Mucosa of gallbladder (tissue), 1 donor: Measurements from ENCODE around the gene POLR2J. TPM values are rescaled to one million over a fixed set of nuclear protein-coding genes. Genes with fewer than 3 reads are reported as not detected.
A peak's percentile ranks its signal among the peaks of the same experiment; 100 is the strongest.
"Not testable (repeated sequence)": the region's sequence is repeated elsewhere in the genome, so short reads cannot be mapped to it uniquely, and the experiment has no call there.

Experiments used
- DNase-seq: peaks from one replicate; pipeline ENCODE4 v3.0.0-alpha.2; 2020; ENCODE audit warnings: low spot score
- total RNA-seq: library from RNA; stranded (reverse); gene quantifications from one replicate; pipeline ENCODE4 v1.2.1, GENCODE V29; 2021
- donor health status: DM: no; HTN: no; CAD: no.

Gene POLR2J
- total RNA-seq, 1 donor from 2014 or later = 43.6 TPM

GRCh38 chr7:102494473-102495149 lies 15.9 kb upstream of the POLR2J start:
- DNase-seq = not testable (repeated sequence)

DNA sequence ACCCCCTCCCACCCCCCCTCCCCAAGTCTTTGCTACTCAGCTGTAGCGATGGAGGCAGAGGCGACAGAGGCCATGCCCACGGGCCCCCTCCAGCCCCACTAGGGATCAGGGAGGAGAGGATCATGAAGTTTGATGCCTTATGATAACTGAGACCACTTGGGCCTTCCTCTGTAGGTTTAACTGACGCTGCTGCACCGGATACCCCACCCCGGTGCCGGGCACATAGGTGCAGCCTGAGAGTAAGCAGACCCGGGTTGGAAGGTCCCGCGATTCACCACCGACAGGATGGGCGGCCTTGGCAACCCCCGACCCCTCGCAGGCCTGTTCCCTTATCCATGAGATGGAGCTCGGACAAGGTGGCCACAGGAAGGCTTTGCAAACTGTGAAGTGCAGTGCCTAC lies 15.3 kb upstream of the POLR2J start:
- not testable (repeated sequence) for DNase-seq

- not testable (repeated sequence) for DNase-seq
Observed at GRCh38 chr7:102493220-102493935, 14.7 kb upstream of the POLR2J start.

- DNase-seq = peak; percentile 77
Observed at GRCh38 chr7:102490529-102491075, 11.9 kb upstream of the POLR2J start.

DNA sequence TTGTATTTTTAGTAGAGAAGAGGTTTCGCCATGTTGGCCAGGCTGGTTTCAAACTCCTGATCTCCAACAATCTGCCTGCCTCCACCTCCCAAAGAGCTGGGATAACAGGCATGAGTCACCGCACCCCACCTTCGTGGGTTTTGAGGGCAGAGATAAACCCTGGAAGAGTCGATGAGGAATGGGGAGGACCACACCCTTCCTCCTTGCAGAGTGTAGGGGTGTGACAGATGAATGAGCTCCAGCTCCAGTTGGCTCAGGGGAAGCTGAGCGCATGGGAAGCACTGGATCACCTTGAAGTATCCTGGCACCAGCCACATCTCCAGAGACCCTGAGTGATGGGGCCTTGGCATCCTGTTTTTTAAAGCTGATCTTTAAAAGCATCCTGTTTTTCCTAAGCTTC lies 5.6 kb upstream of the POLR2J start:
- not testable (repeated sequence) for DNase-seq

- DNase-seq = not testable (repeated sequence)
Observed at GRCh38 chr7:102481962-102482361, 3.2 kb upstream of the POLR2J start.

- peak; percentile 47 for DNase-seq
Observed at GRCh38 chr7:102479982-102480637, 1.4 kb upstream of the POLR2J start.

- not testable (repeated sequence) for DNase-seq
Observed at GRCh38 chr7:102479209-102479584, 475 bp upstream of the POLR2J start.

GRCh38 chr7:102474736-102475435 lies 3.8 kb downstream of the POLR2J start:
- not testable (repeated sequence) for DNase-seq

DNA sequence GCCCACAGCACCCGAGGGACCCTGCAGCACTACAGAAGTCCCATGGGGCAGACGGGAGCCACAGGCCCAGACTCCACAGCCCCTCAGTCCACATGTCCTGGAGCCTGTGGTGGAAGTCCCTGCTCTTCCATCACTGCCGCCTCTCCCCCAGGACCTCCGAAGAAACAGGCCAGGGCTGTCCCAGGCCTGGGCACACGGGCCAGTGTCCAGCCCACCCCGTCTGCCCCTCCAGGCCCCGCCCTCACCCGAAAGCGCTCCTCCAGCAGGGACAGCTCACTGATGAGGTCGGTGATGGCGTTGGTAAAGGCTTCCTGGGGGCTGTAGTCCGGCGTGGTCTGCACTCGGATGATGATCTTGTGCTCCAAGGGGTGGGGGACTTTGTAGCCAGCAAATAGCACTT lies 4.6 kb downstream of the POLR2J start:
- DNase-seq = not testable (repeated sequence)

DNA sequence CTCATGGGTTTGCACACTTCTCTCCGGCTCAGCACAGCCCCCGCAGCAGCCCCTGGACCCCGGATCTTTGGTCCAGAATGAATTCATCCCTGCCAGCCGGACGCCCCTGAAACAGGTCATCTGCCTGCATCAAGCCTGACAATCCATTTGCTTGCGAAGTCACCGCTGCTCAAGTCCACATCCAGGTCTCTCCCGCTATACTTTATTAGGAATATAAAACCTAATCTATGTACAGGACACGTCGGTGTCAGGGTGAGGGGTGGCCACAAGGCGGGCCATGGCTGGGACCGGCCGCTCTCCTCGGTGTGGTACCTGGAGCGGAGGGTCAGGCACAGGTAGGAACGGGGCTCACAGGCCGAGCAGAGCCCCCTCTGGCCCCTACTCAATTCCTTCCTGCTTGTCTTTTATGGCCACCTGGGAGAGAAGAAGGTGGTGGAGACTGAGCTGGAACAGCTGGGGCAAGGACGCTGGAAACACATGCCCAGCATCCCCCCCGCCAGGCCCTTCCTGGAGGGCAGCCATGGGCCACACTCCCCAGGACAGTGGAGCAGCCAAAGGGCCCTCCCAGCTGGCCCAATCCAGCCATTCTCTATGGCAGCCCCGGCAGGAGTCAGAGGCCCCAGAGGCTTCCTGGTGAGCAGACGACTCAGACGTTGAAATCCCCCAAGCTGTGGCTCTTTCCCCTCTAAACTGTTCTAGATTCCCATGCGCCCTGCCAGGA lies 5.3 kb downstream of the POLR2J start:
- no peak for DNase-seq

- no peak for DNase-seq
Observed at GRCh38 chr7:102472126-102473041, 6.3 kb downstream of the POLR2J start.

DNA sequence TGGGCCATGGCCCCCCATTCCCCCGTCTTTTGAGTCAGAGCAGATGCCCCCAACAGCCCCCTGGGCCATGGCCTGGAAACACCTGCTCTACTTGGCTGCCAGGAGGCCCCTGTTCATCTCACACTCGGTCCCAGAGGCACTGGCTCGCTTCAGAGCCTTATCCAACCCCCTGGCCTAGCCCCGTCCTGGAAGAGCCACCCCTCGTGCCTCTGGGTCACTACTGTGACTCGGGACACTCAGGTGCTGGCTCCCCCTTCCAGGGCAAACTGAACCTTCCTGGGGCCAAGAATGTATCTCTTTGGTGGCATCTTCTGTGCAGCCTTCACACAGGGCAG lies 7.0 kb downstream of the POLR2J start:
- DNase-seq = no peak

DNA sequence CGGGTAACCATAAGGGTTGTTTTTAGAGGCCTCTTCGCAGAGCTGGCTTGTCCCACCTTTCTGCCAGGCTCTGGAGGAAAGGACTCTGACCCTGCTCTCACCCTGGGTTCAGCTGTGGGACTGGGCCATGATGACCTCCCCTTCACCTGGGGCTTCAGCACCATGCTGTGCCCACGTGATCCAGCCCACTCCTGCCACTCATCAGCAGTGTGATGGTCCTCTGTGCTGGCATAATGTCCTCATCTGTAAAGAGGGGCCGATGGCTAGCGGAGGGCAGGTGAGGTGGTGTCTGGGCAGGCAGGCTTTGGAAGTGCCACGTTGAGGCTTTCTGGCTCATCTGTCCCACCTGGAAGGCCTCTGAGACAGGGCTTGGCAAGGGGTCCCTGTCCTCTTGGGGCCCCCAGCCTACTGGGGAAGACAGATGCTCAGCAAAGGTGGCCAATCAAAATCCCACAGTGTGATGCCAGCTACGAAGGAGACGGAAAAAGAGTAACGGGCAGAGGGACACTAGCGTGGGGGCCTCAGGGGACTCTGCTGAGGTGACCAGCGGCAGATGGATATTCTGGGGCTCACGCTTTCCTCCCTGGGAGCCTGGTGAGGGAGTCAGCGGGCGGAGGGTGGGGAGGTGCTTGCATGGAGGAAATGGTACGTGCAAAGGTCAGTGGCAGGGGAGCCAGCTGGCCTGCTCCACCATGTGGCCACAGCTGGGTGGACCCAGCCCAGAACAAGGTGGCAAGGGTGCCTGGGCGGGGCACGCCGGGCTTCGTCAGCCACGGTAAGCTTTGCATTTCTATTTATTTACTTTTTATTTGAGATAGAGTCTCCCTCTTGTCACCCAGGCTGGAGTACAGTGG lies 8.5 kb downstream of the POLR2J start:
- DNase-seq = peak; percentile 46

DNA sequence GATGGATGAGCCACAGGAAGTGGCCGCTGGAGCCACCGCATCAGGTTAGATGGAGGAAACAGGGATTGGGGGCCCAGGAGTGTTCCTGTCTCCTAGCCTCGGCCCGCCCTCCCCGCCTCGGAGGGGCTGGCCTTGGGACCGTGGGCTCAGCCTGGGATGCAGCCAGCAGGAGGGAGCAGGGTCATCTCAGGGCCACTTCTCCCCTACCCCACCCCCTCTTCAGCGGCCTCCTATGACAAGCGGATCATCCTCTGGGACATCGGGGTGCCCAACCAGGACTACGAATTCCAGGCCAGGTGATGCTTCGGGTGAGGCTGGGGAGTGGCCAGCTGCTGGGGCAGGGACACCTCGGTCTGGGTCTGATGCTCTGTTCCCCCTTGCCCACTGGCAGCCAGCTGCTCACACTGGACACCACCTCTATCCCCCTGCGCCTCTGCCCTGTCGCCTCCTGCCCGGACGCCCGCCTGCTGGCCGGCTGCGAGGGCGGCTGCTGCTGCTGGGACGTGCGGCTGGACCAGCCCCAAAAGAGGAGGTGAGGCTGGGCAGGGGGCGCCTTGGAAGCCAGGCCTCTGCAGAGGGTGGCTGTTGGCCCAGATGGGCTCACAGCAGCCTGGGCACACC lies 9.3 kb downstream of the POLR2J start:
- DNase-seq = no peak

GRCh38 chr7:102468478-102469350 lies 10.0 kb downstream of the POLR2J start:
- no peak for DNase-seq

DNA sequence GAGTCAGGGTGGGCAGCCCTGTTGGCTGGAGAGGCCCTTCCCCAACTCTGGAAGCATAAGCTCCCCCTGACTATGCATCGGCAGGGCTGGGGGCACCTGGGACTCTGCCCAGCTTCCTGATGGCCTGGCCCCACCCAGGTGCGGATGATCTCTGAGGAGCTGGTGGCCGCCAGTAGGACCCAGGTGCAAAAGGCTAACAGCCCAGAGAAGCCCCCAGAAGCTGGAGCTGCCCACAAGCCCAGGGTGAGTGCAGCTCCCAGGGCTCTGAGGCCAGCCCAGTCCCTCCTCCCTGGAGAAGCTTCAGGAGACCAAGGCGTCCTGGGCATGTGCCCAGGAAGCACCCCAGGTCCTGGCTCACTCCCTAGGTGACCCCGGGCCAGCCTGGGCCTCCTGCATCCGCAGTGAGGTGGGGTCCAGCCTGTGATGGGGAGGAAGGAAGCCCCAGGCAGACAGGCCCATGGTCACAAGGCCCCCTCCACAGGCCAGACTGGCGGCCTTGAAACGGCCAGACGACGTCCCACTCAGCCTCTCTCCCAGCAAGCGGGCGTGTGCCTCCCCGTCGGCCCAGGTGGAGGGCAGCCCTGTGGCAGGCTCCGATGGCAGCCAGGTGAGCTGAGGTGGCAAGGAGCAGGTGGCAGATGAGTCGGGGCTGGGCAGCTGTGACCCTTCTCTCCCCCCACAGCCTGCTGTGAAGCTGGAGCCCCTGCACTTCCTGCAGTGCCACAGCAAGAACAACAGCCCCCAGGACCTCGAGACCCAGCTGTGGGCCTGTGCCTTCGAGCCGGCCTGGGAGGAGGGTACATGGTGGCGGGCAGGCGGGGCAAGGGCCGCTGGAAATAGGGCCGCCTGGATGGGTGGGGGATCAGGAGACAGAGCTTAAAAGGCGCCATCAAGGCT lies 10.9 kb downstream of the POLR2J start:
- no peak for DNase-seq
